ENCODE results near the gene PRM3. TPM values are rescaled to one million over a fixed set of nuclear protein-coding genes. Genes with fewer than 3 reads are reported as not detected.

Gene PRM3
- total and polyA plus RNA-seq, 2 of the 8 experiments (the other 6 are each of a cell fraction or from before 2014, with no cell fraction given) = not detected

- Histone ChIP-seq H3K27me3 (replicated peaks in 1 of 4; ENCODE audit: control insufficient read depth in 3 of 4, extremely low read depth in 1 of 4, insufficient read depth in 3 of 4, low read length in 3 of 4) (no peaks in the 10 kb centered on the region), H3K23me2 (ENCODE audit: low read depth, low read length) (no peaks in the 10 kb centered on the region; the same call in 1 of the 2 replicates), H3K27ac (ENCODE audit: low read depth, low read length) (no peak overlapping the region), H2BK15ac (ENCODE audit: low read length) (0 out of 2 replicates have a peak overlapping the region, but pooled peaks have one; percentile 61), H3K4me2 (ENCODE audit: insufficient read depth in 1 of 2, low read depth in 2 of 2, low read length in 2 of 2) (no peak overlapping the region), H3K14ac (ENCODE audit: insufficient read length) (no peak overlapping the region), H3K56ac (replicated peaks; ENCODE audit: insufficient read length, low read depth, low read length) (no peak overlapping the region), H2AK5ac (ENCODE audit: low read depth, low read length) (peak overlapping the region; percentile 8; the same call in 1 of the 2 replicates), H3K4me3 (ENCODE audit: extremely low read depth in 1 of 4, insufficient read depth in 2 of 4, low read depth in 3 of 4, low read length in 4 of 4) (no peak overlapping the region), H3K23ac (ENCODE audit: insufficient read length) (no peak overlapping the region), H2BK20ac (ENCODE audit: low read length) (no peak overlapping the region; the same call in 1 of the 2 replicates), H3K9ac (replicated peaks in 1 of 4; ENCODE audit: extremely low read depth in 1 of 4, low read depth in 3 of 4, low read length in 3 of 4) (no peak overlapping the region), H3K18ac (ENCODE audit: extremely low read depth, low read length) (no peak overlapping the region), H4K91ac (replicated peaks; ENCODE audit: insufficient read length, low read length) (no peak overlapping the region), H3K79me2 (ENCODE audit: control insufficient read depth in 1 of 2, insufficient read depth in 2 of 2, low read length in 2 of 2) (no peaks in the 10 kb centered on the region), H4K5ac (ENCODE audit: insufficient read length, low read depth, low read length) (no peak overlapping the region), H3K36me3 (ENCODE audit: control insufficient read depth in 2 of 4, insufficient read depth in 4 of 4, low read length in 3 of 4) (no peaks in the 10 kb centered on the region), H3K79me1 (ENCODE audit: low read depth, low read length) (no peaks in the 10 kb centered on the region), H2BK12ac (ENCODE audit: low read depth, low read length) (peak overlapping the region; percentile 27; the same call in 1 of the 2 replicates), H2BK5ac (ENCODE audit: low read depth, low read length) (peak overlapping the region; percentile 52; the same call in 1 of the 2 replicates), H2BK120ac (replicated peaks; ENCODE audit: low read depth, low read length) (no peak overlapping the region), H3K4me1 (replicated peaks in 1 of 4; ENCODE audit: control insufficient read depth in 3 of 4, insufficient read depth in 4 of 4, low read length in 3 of 4) (peaks cover 0 to 5% (median 0%) of the 10 kb centered on the region in 4 experiments; a peak in 2 of 7 replicates), H2AFZ (ENCODE audit: low read length) (peak overlapping the region; percentile 37; the same call in 1 of the 2 replicates), H3K9me3 (ENCODE audit: insufficient read depth in 2 of 2, low read depth in 1 of 2, low read length in 1 of 2) (no peaks in the 10 kb centered on the region), H3K4ac (replicated peaks; ENCODE audit: insufficient read length, low read depth, low read length) (no peak overlapping the region), H4K20me1 (replicated peaks in 1 of 2; ENCODE audit: control insufficient read depth in 1 of 2, insufficient read depth in 2 of 2, low read length in 2 of 2) (no peaks in the 10 kb centered on the region), H4K8ac (ENCODE audit: extremely low read depth, insufficient read depth, low read length) (peak overlapping the region; percentile 41; the same call in 1 of the 2 replicates)
- ChIA-PET POLR2A (ENCODE audit: partially characterized antibody) (interaction anchor here (0.6 to 2.7 kb wide), 3 partner anchors 12 to 36 kb away, joined by 3 to 11 read pairs (median 3); no protein-coding TSS in a partner anchor), CTCF (ENCODE audit: partially characterized antibody) (interaction anchor here (0.6 to 8.1 kb wide), 5 partner anchors 11 to 184 kb away, joined by 3 to 79 read pairs (median 3); partner anchors contain the start of gene SOCS1)
- 88% methylated on average over 6 of the region's 6 CpGs; no CpG with 5 or more reads in 1 of the 2 experiments for WGBS, 2 experiments (ENCODE audit: extremely low coverage in 1 of 2, insufficient coverage in 1 of 2, insufficient read length in 1 of 2, insufficient replicate concordance in 2 of 2, low coverage in 1 of 2, low lambda C conversion rate in 2 of 2, missing lambda C conversion rate in 1 of 2)
- no peak for FAIRE-seq
- no peak for DNase-seq (ENCODE audit: low read depth in 1 of 2, low spot score in 2 of 2)
These were observed 945 bp downstream of the PRM3 start for GRCh38 chr16:11272484-11272883.
